ENCODE measurements around the gene PTH2. TPM values are rescaled to one million over a fixed set of nuclear protein-coding genes. Genes with fewer than 3 reads are reported as not detected.
A peak's percentile ranks its signal among the peaks of the same experiment; 100 is the strongest.

PTH2 gene
- total RNA-seq, 1 donor from 2014 or later = not detected

DNA sequence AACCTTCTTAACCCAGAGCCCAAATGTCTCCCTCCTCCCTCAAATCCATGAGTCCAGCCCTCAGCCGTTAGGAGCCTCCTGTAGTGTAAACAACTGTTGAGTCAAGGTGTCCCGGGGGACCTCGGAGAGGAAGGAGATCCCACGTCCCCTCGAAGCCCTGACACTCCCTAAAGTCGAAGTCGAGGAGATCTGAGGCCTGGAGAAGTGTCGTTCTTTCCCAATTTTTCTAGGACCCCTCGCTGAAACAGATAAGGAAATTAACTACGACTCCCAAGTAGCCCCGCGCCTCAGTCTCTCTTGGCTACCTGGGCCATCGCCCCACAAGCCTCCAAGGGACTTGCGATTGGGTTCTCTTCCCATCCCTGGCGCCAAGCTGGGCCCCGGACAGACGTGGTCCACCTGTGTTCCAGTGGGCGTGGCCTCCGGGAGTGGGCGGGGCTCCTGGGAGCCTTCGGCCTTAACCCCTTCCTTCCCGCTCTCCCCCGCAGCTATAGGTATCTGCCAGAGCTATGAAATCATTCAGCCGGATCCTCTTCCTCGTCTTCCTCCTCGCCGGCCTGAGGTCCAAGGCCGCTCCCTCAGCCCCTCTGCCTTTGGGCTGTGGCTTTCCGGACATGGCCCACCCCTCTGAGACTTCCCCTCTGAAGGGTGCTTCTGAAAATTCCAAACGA, 2.8 kb upstream of the PTH2 start:
- Mint-ChIP-seq H3K4me1 (ENCODE audit: unreplicated experiment) (peaks cover 31% of the 10 kb centered on the region), H3K27me3 (ENCODE audit: unreplicated experiment) (peaks cover 86% of the 10 kb centered on the region), H3K9me3 (ENCODE audit: unreplicated experiment) (no peaks in the 10 kb centered on the region), H3K4me3 (ENCODE audit: unreplicated experiment) (no peak overlapping the region), H3K36me3 (ENCODE audit: unreplicated experiment) (peaks cover 2% of the 10 kb centered on the region), H3K27ac (ENCODE audit: unreplicated experiment) (no peak overlapping the region)
- DNase-seq (ENCODE audit: extremely low spot score, unreplicated experiment) = no peak
- TF ChIP-seq, protein P1, sequence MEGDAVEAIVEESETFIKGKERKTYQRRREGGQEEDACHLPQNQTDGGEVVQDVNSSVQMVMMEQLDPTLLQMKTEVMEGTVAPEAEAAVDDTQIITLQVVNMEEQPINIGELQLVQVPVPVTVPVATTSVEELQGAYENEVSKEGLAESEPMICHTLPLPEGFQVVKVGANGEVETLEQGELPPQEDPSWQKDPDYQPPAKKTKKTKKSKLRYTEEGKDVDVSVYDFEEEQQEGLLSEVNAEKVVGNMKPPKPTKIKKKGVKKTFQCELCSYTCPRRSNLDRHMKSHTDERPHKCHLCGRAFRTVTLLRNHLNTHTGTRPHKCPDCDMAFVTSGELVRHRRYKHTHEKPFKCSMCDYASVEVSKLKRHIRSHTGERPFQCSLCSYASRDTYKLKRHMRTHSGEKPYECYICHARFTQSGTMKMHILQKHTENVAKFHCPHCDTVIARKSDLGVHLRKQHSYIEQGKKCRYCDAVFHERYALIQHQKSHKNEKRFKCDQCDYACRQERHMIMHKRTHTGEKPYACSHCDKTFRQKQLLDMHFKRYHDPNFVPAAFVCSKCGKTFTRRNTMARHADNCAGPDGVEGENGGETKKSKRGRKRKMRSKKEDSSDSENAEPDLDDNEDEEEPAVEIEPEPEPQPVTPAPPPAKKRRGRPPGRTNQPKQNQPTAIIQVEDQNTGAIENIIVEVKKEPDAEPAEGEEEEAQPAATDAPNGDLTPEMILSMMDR (IDR thresholded peaks at IDR 0.05) = no peak

DNA sequence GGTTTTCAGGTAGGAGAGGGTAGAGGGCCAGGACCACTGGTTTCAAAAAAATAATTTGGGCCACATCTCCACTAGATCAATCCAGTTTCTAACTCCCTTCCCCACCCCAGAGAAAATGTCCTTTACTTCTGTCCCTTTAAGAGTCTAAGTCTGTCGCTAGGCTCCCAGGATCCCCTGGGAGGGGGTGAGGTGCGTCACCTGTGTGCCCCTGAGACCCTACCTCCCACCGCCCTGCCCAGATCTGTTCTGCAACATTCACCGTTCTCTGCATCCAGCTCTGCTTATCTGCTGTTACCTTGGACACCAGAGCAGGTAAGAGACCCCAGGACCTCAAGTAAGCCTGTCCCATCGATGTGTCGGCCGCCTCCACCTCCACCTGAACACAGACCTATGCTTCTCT, 1.9 kb upstream of the PTH2 start, which contains the start of gene GFY:
Gene GFY, plus strand, starts transcription at position 211 of the 400 bp plus-strand sequence. CDS start 1,043 bp downstream, outside the sequence.
- no peaks in the 10 kb centered on the region for H3K9me3 Mint-ChIP-seq (ENCODE audit: unreplicated experiment)
- TF ChIP-seq, protein P1 (IDR thresholded peaks at IDR 0.05) = no peak
- peaks cover 2% of the 10 kb centered on the region for H3K36me3 Mint-ChIP-seq (ENCODE audit: unreplicated experiment)
- H3K4me3 Mint-ChIP-seq (ENCODE audit: unreplicated experiment) = no peak within 1 kb of the TSS
- peaks cover 34% of the 10 kb centered on the region for H3K4me1 Mint-ChIP-seq (ENCODE audit: unreplicated experiment)
- peaks cover 89% of the 10 kb centered on the region for H3K27me3 Mint-ChIP-seq (ENCODE audit: unreplicated experiment)
- no peak within 1 kb of the TSS for H3K27ac Mint-ChIP-seq (ENCODE audit: unreplicated experiment)
- DNase-seq (ENCODE audit: extremely low spot score, unreplicated experiment) = no peak

DNA sequence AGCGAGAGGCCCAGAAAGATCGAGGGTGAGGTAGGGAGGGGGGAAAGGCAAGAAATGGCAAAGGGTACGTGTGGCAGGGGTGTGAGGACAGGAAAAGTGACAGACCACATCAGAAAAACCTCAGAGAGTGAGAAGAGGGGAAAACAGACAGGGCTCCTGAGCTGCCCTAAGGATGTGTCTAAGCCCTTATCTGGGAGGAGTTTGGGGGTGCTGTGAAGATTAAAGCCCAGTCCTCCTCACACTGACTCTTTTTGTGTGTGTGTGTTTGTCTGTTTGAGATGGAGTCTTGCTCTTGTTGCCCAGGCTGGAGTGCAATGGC, 703 bp upstream of the PTH2 start:
- Mint-ChIP-seq H3K4me1 (ENCODE audit: unreplicated experiment) (peaks cover 34% of the 10 kb centered on the region), H3K9me3 (ENCODE audit: unreplicated experiment) (no peaks in the 10 kb centered on the region), H3K27ac (ENCODE audit: unreplicated experiment) (no peak overlapping the region), H3K27me3 (ENCODE audit: unreplicated experiment) (peaks cover 90% of the 10 kb centered on the region), H3K36me3 (ENCODE audit: unreplicated experiment) (peaks cover 2% of the 10 kb centered on the region), H3K4me3 (ENCODE audit: unreplicated experiment) (peak overlapping the region; percentile 17)
- DNase-seq (ENCODE audit: extremely low spot score, unreplicated experiment) = no peak
- TF ChIP-seq, protein P1 (IDR thresholded peaks at IDR 0.05) = no peak

DNA sequence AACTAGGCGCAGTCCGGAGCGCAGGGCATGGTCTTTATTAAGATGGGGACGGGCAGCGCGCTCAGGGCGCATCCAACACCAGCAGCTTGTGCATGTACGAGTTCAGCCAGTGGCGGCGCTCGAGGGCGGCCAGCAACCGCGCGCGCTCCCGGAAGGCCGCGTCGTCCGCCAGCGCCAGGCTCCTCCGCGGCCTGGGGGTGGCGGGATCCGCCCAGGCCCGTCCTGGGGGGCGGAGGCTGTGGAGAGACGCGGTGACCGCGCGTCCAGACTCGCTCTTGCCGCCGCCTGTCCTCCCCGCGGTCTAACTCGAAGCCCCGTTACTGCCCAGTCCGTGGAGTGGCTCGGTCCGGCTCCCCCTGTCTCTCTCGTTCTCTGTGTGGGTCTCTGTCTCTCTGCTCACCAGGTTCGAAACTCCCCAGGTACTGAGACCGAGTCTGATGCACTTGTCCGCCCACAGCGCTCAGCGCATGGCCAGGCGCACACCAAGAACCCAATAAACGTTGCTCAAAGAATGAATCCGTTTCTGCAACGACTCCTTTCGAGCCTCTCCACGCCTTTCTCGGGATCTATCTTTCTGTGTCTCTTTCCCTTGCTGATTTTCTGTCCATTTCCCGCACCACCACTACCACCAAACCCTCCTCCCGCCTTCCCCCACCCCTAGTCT, 702 bp downstream of the PTH2 start:
- peak; percentile 84 for DNase-seq (ENCODE audit: extremely low spot score, unreplicated experiment)
- Mint-ChIP-seq H3K27me3 (ENCODE audit: unreplicated experiment) (peaks cover 89% of the 10 kb centered on the region), H3K4me1 (ENCODE audit: unreplicated experiment) (peaks cover 24% of the 10 kb centered on the region), H3K36me3 (ENCODE audit: unreplicated experiment) (peaks cover 2% of the 10 kb centered on the region), H3K4me3 (ENCODE audit: unreplicated experiment) (peak overlapping the region; percentile 64), H3K27ac (ENCODE audit: unreplicated experiment) (no peak overlapping the region), H3K9me3 (ENCODE audit: unreplicated experiment) (no peaks in the 10 kb centered on the region)
- TF ChIP-seq, protein P1 (IDR thresholded peaks at IDR 0.05) = peak; percentile 55

DNA sequence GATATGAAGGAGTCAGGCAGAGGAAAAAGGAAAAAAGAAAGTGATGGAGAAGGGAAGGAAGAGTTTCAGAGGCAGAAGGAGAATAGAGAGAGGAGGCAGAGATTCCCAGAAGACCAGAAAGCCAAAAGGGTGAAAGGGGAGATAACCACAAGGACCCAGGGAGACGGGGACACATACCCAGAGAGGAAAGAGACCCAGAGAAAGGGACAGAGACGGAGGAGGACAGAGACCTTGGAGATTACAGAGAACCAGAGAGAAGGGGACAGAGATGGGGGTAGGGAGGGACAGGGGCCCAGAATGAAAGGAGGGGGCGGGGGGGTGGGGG, 1.4 kb downstream of the PTH2 start:
- H3K9me3 Mint-ChIP-seq (ENCODE audit: unreplicated experiment) = no peaks in the 10 kb centered on the region
- H3K4me1 Mint-ChIP-seq (ENCODE audit: unreplicated experiment) = peaks cover 24% of the 10 kb centered on the region
- H3K36me3 Mint-ChIP-seq (ENCODE audit: unreplicated experiment) = no peaks in the 10 kb centered on the region
- no peak overlapping the region for H3K4me3 Mint-ChIP-seq (ENCODE audit: unreplicated experiment)
- TF ChIP-seq, protein P1 (IDR thresholded peaks at IDR 0.05) = no peak
- peaks cover 89% of the 10 kb centered on the region for H3K27me3 Mint-ChIP-seq (ENCODE audit: unreplicated experiment)
- H3K27ac Mint-ChIP-seq (ENCODE audit: unreplicated experiment) = no peak overlapping the region
- DNase-seq (ENCODE audit: extremely low spot score, unreplicated experiment) = no peak
